Hematopoietic multipotent progenitor cell treated with erythropoietin and hydrocortisone succinate and interleukin-3 and kit ligand, for 17 days (in vitro differentiated cells): ENCODE results near the gene ZDHHC17.

ENCODE experiments used
- DNase-seq: peaks from one replicate; pipeline ENCODE4 v3.0.0-alpha.2; 2015; ENCODE audit warnings: low spot score

The ZDHHC17 gene

DNA sequence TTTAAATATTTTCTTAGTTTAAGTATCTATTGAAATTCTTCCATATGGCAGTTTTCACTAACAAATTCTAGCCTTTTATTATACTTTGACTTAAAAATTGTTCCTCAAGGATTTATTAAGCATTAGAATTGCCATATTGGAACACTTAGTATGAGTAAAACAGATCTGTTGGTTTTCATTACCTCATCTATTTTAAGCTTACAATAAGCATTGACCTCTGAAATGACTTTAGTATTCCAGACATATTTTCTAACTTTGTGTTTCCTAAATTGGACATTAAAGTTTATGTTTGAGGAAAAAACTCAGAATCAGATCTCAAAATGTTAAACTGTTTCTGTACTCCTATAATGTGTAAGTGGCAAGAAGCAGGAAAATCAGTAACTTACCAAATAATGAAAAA lies 66.5 kb downstream of the ZDHHC17 start:
- no peak for DNase-seq

DNA sequence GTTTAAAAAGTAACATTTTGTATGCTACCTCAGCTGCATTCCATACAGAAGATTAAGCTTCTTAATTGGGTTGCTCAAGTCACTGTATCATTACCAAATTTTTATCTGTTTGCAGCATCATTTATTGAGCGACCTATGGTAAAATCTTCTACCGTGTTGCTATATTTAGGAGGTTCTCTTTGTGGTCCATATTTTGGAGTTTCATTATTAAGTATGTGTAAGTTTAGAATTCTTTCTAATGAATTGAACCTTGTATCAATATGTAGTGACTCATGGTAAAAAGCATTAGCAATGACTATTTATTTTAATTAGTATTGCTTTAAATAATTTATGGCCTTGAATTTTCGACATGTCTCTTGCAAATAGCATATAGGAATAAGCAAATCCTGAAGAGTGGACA lies 72.7 kb downstream of the ZDHHC17 start:
- DNase-seq, result no peak

DNA sequence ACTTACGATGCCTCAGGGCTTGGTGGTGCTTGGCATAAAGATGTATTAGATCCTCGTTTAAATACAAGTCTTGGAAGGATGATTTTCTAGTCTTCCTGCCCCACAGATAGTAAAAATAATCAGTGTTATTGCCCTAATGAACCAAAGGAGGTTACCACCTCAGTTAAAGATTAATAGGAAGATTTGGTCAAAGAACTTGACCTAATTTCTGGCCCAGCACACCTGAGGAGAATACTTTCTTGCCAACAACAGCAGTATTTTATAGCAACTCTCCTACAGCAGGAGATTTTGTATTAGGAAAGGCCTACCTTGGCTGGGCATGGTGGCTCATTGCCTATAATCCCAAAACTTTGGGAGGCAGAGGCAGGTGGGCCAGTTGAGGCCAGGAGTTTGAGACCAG lies 83.3 kb downstream of the ZDHHC17 start:
- DNase-seq, result no peak

DNA sequence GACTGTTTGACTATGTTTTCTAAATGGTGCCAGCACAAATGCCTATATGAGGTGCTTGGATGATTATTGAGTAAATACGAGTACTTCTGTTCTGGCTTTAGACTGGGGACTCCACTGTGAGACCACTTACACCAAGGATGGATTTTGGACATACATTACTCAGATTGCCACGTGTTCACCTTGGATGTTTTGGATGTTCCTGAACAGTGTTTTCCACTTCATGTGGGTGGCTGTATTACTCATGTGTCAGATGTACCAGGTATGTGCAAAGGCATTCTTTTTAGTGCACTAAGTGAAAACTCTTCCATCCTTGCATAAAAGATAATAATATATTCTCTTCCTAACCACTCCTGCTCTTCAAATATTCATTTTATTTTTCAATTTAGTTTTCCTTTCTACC lies 84.2 kb downstream of the ZDHHC17 start:
- DNase-seq, result no peak

DNA sequence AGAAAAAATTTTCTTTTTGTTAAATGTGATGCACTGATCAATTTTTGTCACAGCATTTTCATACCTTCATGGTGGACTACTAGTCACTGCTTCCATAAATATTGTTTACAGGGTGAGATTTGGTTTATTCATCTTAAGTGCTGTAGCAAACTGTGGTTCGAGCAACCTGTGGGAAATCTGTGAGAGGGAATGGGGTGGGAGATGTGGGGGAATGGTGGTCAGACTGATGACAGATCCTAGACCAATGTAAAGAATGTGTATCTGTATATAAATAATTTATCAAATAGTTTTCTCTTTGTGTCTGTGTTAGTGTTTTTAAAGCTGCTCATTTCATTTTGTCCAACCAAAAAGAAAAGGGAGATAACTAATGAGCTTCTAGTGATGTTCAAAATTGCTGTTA lies 88.2 kb downstream of the ZDHHC17 start:
- no peak for DNase-seq

DNA sequence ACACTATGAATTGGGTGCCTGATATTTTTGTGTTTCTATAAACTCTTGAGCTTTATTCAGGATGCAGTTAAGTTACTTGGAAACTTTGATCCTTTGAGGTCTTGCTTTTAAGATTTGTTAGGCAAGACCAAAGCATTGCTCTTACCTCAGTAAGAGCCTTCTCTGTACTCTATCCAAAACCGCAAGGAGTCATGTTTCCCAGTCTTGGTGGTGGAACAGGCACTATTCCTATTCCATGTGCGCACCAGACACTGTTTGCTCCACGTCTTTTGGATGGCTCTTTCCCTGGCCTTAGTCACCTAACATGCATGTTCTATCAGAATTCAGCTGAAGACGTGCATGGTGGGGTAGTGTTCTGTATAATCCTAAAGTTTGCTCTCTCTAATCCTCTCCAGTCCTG lies 91.4 kb downstream of the ZDHHC17 start:
- DNase-seq, result no peak

DNA sequence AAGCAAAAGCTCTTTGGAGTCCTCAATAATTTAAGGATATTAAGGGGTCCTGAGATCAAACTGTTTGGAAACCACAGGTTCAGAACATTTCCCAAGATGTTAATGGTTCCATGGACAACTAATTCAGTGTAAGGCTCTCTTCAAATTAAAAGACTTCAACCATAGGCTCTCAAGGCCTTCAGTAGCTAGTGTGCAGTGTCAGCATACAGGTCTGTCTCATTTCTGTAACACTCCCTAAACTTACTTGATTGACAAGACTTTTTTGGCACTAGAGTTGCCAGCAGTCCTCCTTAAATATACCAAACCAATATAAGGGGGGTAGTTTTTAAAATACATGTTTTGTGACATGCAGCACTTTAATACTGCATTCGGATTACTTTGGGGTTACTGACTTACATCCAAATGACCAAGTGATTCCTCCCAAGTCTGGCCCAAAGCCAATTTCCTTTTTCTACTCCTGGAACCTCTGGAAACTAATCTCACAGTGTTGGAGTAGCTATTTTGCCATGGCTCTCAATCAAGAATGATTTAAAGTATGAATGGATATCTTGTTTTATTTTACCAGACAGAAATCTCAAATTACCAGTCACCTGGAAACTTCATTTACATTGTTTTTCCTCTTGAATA lies 92.2 kb downstream of the ZDHHC17 start:
- no peak for DNase-seq

DNA sequence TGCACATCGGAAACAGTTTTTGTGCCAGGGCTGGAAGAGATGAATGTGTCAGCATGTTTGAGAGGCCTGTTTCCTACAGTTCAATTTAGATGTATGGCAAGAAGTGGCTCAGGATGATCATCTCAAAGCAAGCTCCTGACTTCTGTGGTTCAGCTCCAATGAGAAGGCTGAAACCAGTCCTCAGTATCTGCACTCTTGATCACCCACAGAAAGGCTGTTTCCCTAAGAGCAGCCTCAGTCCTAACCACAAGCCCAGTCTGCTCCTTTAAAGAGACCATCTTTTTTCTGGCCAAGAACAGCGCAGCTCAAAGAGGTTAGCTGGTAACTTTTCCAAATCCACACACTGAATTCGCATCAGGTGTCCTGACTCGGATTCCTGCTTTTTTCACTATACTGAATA lies 95.7 kb downstream of the ZDHHC17 start:
- DNase-seq, result no peak

DNA sequence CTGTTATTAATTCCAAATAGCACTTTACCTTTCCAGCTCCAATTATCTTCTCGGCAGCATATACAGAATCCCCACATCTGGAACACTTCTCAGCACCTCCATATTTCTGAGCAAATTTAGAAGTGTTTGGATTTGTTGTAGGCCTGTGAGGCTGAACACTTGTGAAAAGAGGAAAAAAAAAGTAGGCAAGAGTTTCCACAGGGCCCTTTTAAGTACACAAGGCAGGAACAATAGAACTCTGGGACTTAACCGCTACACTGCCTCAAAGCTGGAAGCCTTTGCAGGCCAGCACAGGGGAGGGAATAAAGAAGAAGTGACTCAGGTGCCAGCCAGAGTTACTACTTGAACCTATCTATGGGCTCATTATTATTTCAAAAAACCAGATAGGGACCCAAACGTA lies 96.3 kb downstream of the ZDHHC17 start:
- no peak for DNase-seq

DNA sequence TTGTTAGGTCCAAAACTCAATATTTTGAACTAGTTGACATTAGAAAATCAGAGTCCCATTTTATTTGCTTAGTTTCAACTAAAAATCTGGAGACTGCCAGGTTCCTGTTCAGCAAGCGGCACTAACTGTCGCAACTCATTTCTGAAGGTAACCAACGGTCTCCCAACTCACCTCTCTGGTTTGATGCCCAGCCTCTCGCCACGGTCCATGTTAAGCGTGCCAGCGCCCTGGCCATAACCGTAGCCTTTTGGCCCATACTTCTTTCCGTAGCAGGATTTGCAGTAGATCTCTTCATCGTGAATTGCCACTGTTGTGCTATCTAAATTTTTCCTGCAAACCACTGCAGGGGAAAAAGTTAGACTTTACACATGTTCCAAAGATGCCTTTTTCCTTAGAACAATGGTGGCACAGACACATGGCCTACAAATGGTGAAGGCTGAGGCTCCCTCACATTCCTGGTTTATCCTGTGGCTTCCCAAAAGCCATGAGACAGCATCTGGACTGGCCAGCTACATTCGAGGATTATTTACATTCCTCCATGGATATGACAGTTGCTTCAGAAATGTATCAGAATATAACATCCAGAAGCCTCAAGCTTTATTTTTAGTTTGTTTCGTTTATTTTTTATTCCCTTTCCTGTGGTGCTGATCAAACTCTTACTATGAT lies 99.2 kb downstream of the ZDHHC17 start:
- no peak for DNase-seq

DNA sequence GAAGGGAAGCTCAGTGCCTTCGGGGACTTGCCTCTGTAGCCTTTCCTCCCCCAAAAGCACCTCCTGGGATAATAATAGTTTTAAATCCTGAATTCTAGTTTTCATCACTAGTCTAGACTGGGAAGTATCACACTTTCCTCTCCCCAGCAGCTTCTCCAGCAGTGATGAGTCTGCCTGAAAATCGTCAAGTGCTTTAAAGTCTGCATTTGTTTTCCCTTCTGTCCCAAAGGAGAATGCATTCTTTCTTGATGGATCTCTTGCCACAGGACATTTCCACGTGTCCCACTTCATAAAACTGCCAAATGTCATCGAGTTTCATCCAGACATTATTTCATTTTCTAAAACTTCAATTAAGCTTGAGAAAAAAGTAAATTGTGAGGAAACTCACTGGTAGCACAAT lies 99.9 kb downstream of the ZDHHC17 start:
- DNase-seq, result no peak

DNA sequence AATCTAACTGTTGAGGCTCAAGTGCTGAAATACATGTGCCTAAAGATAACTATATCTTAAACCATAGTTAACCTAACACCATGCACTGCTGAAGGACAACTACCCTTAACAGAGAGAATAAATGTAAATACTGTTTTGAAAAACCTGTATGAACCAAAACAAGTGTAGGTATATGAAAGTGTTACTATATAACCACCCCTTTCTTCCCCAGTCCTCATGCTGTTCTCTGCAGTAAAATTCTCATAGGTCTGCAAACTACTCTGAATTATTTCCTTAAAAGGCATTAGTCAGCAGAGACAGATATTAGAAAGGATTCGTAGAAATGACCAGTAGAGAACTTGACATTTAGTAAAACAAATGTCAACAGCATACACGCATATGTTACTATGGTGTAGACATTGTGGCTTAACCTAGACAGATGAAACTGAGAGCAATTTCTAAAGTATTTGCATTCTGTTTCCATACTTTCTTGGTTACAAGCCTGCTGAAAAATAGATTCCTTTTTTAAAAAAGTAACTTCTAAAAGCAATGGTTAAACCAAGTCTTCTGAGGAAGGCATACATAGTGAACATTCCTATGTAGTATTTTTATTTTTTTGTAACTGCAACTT lies 101.0 kb downstream of the ZDHHC17 start:
- no peak for DNase-seq

DNA sequence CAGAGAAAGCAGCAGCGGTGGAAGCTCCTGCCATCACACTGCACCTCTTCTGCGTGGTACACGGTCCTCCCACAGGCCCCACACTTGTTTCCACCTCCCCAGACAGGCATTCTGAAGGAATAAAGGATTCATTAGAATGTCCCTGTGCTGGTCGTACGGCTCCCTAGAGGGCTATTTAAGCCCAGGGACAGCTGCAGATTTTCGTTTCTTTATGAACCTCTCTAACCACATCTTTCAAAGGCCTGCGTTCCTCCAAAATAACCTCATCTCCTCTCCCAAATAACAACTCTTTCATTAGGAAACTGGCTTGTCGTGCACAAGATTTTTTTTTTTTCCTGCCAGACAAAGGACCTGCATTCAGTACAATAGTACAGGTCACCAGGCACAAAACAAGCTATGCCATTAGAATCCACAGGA lies 102.2 kb downstream of the ZDHHC17 start:
- DNase-seq, result no peak

DNA sequence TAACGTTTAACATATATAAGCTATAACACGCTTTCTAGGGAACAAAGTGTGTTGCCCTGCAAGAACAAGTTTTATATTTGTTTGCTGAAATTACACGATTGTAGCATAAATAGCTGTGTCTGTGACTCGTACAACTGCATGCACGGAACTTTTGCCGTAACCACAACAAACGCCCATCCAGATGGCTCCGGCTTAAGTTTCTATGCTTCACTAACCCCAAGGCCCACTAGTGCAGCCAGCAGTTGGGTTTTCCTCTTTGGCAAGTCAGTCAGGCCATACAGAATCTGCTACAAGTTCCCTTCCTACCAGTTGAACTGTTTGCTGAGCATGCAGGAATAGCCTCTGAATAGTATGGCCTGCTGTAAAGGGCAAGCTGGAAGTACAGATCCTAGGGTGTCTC lies 102.8 kb downstream of the ZDHHC17 start:
- DNase-seq, result no peak

DNA sequence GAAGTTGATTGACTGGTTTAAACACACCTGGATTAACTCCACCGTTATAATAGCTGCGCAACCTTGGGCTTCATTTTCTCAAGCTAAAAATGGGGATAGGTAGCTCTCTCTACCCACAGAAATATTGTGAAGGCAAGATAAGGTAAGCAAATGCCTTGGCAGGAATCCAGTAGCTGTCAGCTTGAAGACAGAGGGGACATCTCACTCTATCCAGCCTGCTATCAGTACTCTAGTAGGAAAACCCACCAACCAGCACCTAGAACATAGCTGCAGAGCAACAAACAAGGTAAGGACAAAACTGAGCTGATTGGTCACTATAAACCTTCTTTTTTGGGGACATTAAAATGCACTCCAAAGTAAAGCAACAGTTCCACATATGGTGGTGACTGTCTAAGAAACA lies 107.2 kb downstream of the ZDHHC17 start:
- DNase-seq, result no peak

DNA sequence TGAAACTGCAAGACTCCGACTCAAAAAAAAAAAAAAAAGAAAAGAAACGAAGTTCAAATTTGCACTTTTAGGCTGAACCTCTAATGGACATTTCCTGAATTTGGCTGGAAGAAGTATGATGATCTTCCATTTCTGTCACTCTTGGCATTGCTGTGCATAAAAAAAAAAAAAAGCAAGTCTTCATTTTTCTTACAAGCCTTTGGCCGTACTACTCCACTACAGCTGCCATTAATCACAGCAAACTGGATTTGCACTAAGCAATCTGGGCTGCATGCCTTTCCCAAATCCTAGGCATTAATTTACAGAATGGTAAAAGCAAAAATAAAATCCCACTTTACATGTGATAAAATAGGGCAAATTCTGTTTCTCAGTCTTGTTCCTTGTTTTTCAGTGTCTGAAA lies 107.8 kb downstream of the ZDHHC17 start:
- DNase-seq, result no peak

DNA sequence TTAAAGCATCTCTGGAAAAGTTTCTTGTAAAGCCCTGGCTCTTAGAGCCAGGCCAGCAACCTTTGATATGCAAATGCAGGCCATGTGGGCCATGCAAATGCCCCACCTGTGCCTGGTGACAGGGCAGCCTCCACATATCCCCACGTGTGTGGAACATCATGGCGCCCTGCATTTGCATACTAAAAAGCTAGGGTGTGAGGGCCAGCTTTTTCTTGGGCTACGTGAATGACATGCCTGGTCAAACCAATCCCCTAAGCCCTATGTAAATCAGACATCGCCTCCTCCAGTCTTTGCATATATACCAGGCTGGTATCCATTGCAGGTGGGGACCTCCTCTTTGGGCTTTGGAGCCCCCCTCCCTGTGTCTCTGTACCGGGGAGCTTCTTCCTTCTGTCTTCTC lies 108.5 kb downstream of the ZDHHC17 start:
- DNase-seq, result no peak

DNA sequence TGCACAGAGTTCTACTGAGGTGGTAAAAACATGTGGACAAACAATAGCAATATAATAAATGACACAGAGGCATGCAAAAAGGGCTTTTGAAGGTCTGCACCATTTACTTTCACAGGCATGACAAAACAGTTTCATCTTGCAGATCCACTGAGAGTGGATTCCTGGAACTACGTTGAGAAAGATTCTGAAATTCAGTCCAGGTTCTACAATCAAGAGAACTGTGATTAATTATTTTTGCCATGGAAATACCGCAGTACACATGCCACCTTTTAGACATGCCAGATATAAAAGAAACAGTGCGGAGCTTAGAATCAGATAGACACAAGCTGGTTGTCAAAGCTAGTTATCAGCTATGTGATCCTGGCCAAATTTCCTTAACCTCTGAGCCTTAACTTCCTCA lies 110.1 kb downstream of the ZDHHC17 start:
- no peak for DNase-seq

DNA sequence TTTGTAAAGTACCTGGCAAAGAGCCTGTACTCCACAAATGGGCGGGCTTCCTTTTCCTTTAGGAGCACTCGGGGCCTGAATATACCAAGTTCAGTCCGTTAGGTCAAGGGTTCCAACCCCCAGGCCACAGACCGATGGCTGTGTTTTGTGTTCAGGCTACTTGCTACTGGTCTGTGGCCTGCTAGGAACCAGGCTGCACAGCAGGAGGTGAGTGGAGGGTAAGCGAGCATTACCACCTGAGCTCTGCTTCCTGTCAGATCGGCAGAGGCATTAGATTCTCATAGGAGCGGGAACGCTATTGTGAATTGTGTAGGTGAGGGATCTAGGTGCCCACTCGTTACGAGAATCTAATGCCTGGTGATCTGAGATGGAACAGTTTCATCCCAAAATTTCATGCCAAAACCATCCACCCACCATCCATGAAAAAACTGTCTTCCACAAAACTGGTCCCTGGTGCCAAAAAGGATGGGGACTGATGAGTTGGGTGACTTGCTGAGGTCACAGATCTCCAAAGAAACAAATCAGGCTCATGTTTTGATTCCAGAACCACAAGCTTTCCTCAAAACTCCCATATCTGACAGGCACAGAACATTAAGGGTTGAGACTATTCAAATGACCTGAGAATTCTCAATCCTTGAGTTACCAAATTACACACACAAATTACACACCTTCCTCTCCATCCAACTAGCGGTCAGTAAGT lies 110.7 kb downstream of the ZDHHC17 start:
- no peak for DNase-seq

DNA sequence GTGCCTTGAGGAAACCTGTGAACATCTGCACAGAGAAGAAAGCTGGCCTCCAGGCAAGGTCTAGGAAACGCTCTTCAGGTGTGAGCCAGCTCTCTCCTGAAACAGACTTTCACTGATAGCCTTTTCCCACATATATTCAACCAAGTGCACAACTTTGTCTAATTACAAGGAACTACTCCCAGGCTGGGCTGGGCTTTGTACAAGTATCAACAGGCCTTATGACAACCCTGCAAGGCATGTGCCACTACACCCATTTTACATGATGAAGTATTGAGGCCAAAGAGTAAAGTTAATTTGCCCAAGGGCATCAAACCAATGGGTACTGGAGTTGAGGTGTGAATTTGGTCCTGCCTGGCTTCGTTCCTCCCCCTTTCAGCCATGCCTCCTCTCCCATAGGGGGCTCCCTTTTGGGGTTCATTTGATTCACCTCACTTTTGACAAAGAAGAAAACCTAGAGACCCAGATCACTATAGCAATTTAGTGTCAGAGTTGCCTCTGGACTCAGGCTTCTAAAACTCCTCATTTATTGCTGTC lies 112.8 kb downstream of the ZDHHC17 start:
- no peak for DNase-seq

DNA sequence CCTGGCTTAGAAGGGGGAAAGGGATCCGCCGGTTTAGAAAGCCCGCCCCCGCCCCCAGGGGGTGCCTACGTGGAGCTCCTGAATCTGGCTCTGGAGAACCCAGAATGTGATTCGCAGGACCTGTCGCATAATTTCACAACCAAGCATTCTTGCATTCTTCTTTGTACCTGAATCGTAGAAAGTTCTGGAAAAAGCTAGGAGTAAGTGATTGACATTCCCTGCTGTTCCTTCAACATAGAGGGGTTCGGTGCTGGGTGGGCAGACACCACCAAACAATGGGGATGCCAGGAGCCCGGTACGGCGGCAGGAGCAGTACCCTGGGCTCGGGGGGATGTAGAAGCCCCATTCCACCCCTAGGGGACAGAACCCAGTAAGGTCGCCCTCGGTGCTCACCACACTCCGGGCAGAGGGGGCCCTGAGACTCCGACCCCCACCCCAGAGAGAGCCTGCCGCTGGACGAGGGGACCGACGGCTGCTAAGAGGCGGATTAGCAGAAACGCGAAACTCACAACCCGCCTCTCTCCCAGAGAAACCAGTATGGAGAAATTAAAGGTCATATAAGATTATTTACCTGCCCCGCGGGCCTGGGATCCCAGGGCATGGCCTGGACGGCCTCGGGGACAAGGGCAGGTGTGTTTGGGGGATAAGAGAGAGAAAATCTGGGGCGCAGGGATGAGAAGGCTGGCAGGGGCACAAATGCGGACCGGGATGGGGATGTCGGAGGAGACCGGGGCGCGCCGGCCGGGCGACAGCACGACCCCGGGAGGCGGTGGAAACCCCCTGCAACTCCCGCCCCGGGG lies 114.4 kb downstream of the ZDHHC17 start:
- DNase-seq, result no peak
